Renal pelvis (tissue), 4 donors: Measurements from ENCODE around the gene TRIM44. TPM values are rescaled to one million over a fixed set of nuclear protein-coding genes. Genes with fewer than 3 reads are reported as not detected.
"Not testable (repeated sequence)": the region's sequence is repeated elsewhere in the genome, so short reads cannot be mapped to it uniquely, and the experiment has no call there.

Source experiments
- DNase-seq: peaks from one replicate; pipeline ENCODE4 v3.0.0-alpha.2; 2013
- polyA plus RNA-seq, 3 donors: library from polyadenylated mRNA; unstranded; fragments of 120-200 nt; gene quantifications; one replicate each; pipeline ENCODE4 v1.2.1, GENCODE V29; 2013; ENCODE audit not compliant: insufficient read length in 3 of 3

Gene TRIM44
- polyA plus RNA-seq, 3 donors = 85.2 to 100 (median 91.3) TPM

DNA sequence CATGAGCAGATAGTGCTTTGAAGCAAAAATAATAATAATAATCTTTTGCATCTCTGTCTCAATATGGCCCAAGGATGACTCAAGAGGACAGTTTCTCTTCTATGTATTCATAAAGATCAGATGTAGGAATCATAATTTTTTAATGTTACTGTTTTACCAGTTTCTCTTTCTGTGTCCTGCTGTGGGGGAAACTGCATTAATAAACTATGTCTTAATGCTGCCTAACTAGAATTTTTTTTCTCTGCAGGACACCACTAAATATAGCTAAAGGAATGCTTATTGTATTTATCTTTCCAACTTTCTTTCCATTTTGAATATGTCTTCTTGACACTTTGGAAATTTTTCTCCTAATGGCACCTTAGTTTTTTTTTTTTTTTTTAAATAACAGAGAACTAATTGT lies 37.8 kb upstream of the TRIM44 start:
- DNase-seq = no peak

GRCh38 chr11:35626501-35626900 lies 36.1 kb upstream of the TRIM44 start:
- DNase-seq = no peak

DNA sequence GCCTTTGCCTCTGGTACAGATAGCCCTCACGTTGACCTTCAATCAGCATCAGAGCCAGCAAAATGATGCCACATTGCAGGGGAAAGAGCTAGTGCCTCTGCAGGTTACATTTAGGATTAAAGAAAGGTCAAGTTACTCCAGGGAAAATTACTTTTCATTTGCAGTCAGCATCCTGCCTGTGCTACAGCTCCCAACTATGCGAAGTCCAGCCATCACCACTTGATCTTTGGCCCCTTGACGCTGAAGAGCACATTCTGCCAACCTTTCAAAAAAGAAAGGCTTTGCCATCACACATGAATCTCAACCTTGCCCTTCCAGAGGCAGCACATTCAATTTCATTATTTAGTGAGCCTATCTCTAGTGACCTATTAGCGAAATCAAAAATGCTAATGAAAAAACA lies 33.1 kb upstream of the TRIM44 start:
- DNase-seq = no peak

GRCh38 chr11:35629914-35630313 lies 32.7 kb upstream of the TRIM44 start:
- DNase-seq = no peak

DNA sequence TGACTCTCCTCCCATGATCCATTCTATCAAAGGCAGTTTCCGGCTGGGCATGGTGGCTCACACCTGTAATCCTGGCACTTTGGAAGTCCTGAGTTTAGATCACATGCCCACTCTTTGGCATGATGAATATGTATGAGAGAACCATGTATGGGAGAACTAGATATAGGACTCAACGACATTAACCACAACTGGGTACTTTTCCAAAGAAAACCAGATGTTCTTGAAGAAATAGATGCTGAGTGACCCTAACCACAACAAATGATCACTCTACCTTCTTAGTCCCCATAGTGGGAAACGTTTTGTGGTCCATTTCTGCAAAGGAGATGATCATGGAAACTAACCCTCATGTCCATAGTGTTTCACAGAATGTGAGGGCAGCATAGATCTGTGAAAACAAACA lies 30.7 kb upstream of the TRIM44 start:
- no peak for DNase-seq

DNA sequence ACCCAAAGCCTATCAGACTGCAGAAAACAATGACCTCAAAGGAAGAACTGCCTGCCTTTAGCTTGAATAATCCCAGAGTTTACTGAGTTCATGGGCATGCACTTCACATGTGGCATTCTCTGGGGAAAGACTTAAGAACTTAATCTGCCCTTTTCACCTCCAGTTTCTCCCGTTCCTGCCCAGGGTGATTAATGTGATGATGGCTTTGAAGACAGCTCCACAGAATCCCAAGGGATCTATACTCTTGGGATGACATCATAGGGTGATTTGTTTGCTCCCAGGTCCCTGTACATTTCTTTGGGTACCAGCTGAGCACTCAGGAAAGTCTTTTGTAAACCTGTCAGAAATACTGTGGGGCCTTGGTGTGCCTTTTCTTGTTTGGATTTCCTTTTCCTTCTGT lies 30.3 kb upstream of the TRIM44 start:
- DNase-seq = no peak

GRCh38 chr11:35633827-35634423 lies 28.6 kb upstream of the TRIM44 start:
- DNase-seq = no peak

GRCh38 chr11:35635933-35636332 lies 26.6 kb upstream of the TRIM44 start:
- no peak for DNase-seq

GRCh38 chr11:35639591-35640179 lies 22.9 kb upstream of the TRIM44 start:
- DNase-seq = no peak

DNA sequence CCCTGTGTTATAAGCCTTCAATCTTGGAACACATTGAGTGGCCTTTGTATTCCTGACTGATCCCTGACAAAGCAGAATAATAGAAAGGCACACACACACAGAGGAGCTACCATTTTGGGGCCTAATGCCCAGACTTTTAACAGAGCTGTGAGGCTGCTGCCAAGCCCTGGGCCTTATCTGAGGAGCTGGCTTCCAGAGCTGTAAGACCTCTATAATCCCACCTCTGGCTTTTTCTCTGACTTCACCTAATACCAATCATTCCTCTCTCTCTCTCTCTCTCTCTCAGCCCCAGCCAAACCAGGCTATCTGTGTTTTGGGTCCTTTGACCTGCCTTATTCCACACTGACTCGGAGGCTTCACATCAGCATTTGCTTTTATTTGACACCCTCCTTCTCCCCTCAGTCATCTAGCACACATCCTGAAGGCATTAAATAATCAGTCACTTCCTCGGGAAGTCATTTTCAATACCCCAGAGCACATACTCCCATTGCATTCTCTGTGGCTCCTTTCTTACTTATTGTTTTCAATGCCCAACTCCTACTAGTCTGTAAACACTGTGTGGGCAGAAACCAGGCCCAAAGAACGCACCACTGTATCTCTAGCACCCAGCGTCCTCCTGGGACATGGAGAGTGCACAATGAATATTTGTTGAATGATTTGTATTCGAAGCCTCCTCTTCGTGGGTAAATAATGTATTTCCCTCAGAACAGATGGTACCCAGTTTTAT lies 21.2 kb upstream of the TRIM44 start:
- DNase-seq = no peak

GRCh38 chr11:35641964-35642363 lies 20.6 kb upstream of the TRIM44 start:
- no peak for DNase-seq

DNA sequence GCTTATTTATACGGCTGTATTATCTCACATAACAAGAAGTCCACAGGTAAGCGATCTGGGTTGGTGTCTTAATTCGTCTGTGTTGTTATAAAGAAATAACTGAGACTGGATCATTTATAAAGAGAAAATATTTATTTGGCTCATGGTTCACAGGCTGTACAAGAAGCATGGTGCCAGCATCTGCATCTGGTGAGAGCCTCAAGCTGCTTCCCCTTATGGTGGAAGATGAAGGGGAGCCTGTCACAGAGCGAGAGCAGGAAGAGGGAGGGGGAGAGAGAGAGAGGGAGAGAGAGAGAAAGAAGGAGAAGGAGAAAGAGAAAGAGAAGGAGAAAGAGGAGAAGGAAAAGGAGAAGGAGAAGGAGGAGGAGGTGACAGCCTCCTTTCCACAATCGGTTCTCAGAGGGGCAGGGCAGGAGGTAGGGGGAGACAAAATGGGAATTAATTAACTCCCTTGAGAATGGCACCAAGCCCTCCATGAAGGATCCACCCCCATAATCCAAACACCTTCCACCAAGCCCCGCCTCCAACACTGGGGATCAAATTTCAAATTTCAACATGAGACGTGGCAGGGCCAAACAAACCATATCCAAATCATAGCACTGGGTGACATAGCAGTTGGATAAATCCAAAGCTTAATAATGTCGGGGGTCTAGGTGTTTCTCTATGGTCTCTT lies 15.0 kb upstream of the TRIM44 start:
- no peak for DNase-seq

- DNase-seq = no peak
Observed at GRCh38 chr11:35650006-35650405, 12.6 kb upstream of the TRIM44 start.

GRCh38 chr11:35650467-35650866 lies 12.1 kb upstream of the TRIM44 start:
- DNase-seq = no peak

- DNase-seq = no peak
Observed at GRCh38 chr11:35651263-35651662, 11.3 kb upstream of the TRIM44 start.

- DNase-seq = not testable (repeated sequence)
Observed at GRCh38 chr11:35652786-35653185, 9.8 kb upstream of the TRIM44 start.

DNA sequence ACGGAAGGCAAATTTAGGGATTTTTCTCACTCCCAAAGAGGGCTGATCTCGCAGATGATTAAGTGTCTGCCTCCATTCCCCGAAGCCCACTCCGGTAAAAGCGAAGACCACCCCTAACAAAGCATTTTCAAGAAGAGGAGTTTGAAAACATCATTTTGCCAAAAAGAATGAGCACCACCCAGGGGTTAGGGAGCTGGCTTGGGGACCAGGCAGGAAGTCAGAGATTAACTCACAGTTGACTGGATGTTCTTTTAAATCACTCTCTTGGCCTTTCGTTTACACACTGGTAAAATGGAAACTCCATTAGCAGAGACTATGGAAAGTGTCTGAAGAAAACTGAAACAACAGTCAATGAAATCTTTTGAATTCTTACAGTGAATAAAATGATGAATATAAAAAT lies 7.9 kb upstream of the TRIM44 start:
- no peak for DNase-seq

DNA sequence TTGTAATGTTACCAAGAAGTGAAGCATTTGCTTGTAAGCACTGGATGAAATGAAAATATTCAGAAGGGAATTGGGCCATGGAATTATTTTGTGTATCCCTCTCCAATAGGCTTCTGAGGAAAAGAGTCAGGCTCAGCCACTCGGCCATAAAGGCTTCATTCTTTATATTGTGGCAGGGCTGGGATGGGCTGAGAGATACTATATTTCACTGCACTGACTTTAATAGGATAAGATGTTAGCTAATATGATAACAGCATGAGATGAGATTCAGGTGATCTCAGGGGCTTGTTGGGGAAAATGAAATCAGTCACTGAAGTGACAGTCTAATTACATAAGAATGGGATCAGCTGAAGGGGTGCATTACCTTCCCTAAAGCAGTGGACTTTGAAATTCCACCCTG lies 7.3 kb upstream of the TRIM44 start:
- no peak for DNase-seq

DNA sequence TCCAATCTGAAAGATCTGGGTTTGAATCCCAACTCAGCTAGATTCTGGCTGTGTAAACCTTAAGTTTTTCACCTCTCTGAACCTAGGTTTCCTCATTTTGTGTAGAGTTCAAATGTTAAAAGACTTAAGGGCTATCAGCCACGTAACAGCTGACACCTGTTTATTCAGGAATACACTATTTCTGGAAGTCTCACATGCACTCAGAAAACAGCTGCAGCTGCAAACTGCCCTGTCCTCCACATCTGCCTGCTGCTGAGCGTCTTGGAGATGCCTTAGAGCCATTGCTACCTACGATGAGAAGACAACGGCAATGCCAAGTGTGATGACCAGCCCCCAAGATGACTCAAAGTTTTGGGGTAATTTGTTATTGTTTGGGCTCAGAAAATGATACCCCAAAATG lies 6.7 kb upstream of the TRIM44 start:
- DNase-seq = no peak

DNA sequence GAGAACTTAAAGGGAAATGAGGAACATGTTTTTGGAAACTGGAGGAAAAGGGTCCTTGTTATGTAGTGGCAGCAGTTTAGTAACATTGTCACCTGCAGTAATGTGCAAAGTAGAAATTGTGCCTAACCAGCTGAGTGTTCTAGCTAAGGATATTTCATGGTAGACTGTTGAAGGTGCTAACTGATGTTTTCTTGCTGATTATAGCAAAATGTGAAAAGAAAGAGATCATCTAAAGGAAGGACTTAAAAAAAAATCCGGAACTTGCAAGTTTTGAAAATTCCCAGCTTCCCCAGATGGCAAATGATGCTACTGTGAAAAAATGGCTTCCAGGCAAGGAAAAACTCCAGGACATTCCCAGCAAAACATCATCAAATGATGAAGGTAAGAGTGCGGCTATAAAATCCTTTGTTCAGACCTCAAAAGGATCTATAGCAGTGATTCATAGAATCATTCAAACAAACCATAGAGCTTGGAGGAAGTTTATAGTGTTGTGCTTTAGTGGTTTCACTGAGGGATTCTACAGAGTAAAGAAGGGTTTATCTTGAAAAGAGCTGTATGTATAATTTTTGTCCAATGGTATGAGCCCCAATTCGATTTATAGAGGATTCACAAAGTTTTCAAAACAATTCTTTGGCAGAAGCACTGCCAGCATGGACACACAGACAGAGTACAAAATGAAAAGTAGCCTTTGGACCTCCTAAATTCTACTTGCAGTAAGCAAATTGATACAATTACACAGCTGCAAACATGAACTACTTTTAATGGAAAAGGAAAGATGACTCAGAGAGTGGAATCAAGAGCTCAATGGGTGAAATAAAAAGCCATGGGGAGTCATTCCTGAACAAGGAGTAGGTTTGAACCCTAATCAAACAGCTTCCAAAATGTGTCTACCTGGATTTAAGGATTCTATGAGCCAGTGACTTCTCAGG lies 4.3 kb upstream of the TRIM44 start:
- DNase-seq = no peak

DNA sequence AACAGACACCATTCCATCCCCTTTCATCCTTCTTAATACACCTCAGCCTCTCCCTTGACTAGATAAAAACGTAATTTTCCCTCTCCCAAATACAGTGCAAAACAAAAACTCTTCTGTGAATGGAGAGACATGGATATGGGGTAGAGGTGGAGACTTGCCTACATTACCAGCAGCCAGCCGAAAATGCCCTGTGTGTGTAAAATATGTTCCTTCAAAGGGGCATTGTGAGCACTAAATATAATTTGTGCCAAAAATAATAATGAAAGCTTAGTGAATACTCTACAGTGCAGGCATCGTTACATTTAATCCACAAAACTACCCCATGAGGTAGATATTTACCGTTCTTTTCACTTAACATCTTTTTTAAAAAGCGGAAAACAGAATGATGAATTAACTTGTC lies 1.0 kb upstream of the TRIM44 start:
- DNase-seq = no peak
